Liver (tissue), 9 donors: ENCODE measurements around the gene DAD1. TPM values are rescaled to one million over a fixed set of nuclear protein-coding genes. Genes with fewer than 3 reads are reported as not detected.

ENCODE experiments used
- DNase-seq: peaks from one replicate; pipeline ENCODE4 v3.0.0-alpha.2; 2017; ENCODE audit warnings: low spot score
- H3K27ac ChIP-seq, 2 donors: one replicate each; pipeline ENCODE4 v1.7.0; 2013; ENCODE audit warnings: inconsistent platforms in 2 of 2, low read length in 2 of 2, control low read depth in 1 of 2, low read depth in 1 of 2, mild to moderate bottlenecking in 1 of 2
- H3K27me3 ChIP-seq, 4 donors: one replicate each; pipeline versions ENCODE4 v1.6.1 to v1.7.0; 2013; ENCODE audit warnings: low read length in 3 of 4, inconsistent platforms in 1 of 4, mild to moderate bottlenecking in 1 of 4, moderate library complexity in 1 of 4; ENCODE audit not compliant: control insufficient read depth in 4 of 4, insufficient read depth in 4 of 4
- H3K36me3 ChIP-seq, 4 donors: one replicate each; pipeline versions ENCODE4 v1.6.1 to v1.7.0; 2013; ENCODE audit warnings: low read length in 3 of 4, mild to moderate bottlenecking in 3 of 4, low read depth in 1 of 4, moderate library complexity in 1 of 4; ENCODE audit not compliant: control insufficient read depth in 4 of 4, insufficient read depth in 3 of 4
- H3K4me1 ChIP-seq, 4 donors: one replicate each; pipeline versions ENCODE4 v1.6.1 to v1.7.0; 2013; ENCODE audit warnings: low read length in 3 of 4, mild to moderate bottlenecking in 3 of 4, moderate library complexity in 1 of 4; ENCODE audit not compliant: control insufficient read depth in 4 of 4, insufficient read depth in 4 of 4
- H3K4me3 ChIP-seq, 3 donors: one replicate each; pipeline versions ENCODE4 v1.6.1 to v1.7.0; 2013; ENCODE audit warnings: low read length in 3 of 3, control low read depth in 1 of 3, low read depth in 1 of 3, mild to moderate bottlenecking in 1 of 3
- H3K9ac ChIP-seq, 2 donors: one replicate each; pipeline ENCODE4 v1.7.0; 2013; ENCODE audit warnings: low read length in 2 of 2, mild to moderate bottlenecking in 2 of 2, moderate library complexity in 2 of 2, control low read depth in 1 of 2, low read depth in 1 of 2
- H3K9me3 ChIP-seq, 4 donors: one replicate each; pipeline versions ENCODE4 v1.6.1 to v1.7.0; 2013; ENCODE audit warnings: low read length in 3 of 4; ENCODE audit not compliant: control insufficient read depth in 4 of 4
- EGR1 ChIP-seq, 2 donors: IDR thresholded peaks; 2 replicates each; pipeline ENCODE4 v1.6.1; 2016 to 2018; ENCODE audit warnings: antibody characterized with exemption in 2 of 2, low read depth in 2 of 2
- FOXA2 ChIP-seq: IDR thresholded peaks from 2 replicates; pipeline ENCODE4 v1.6.1; 2016; ENCODE audit warnings: antibody characterized with exemption
- GABPA ChIP-seq, 2 donors: IDR thresholded peaks in 1 of 2; conservative IDR thresholded peaks in 1 of 2; 2 replicates each; pipeline ENCODE4 v1.6.1; 2016; ENCODE audit warnings: antibody characterized with exemption in 2 of 2, mild to moderate bottlenecking in 1 of 2, moderate library complexity in 1 of 2
- HNF4A ChIP-seq, 2 donors: conservative IDR thresholded peaks; 2 replicates each; pipeline ENCODE4 v1.6.1; 2016; ENCODE audit warnings: antibody characterized with exemption in 2 of 2, mild to moderate bottlenecking in 2 of 2
- HNF4G ChIP-seq: IDR thresholded peaks from 2 replicates; pipeline ENCODE4 v1.6.1; 2016; ENCODE audit warnings: antibody characterized with exemption
- NR2F2 ChIP-seq: IDR thresholded peaks from 2 replicates; pipeline ENCODE4 v1.6.1; 2016; ENCODE audit warnings: antibody characterized with exemption
- RAD21 ChIP-seq, 2 donors: IDR thresholded peaks; 2 replicates each; pipeline ENCODE4 v1.6.1; 2016; ENCODE audit warnings: antibody characterized with exemption in 2 of 2, mild to moderate bottlenecking in 2 of 2
- RXRA ChIP-seq, 2 donors: IDR thresholded peaks; 2 replicates each; pipeline ENCODE4 v1.6.1; 2017 to 2018; ENCODE audit warnings: antibody characterized with exemption in 2 of 2, mild to moderate bottlenecking in 1 of 2
- TAF1 ChIP-seq: conservative IDR thresholded peaks from 2 replicates; pipeline ENCODE4 v1.6.1; 2016; ENCODE audit warnings: antibody characterized with exemption, mild to moderate bottlenecking
- YY1 ChIP-seq: IDR thresholded peaks from 2 replicates; pipeline ENCODE4 v1.6.1; 2016; ENCODE audit warnings: antibody characterized with exemption, mild to moderate bottlenecking
- WGBS: extraction: QIAGEN DNeasy Blood & Tissue Kit; methylation state at CpG from one replicate; pipeline ENCODE4 v1.1.7; 2013; 5-methylcytosine and 5-hydroxymethylcytosine counted together
- polyA plus RNA-seq, 2 donors: library from polyadenylated mRNA; stranded (reverse) in 1 of 2; unstranded in 1 of 2; fragments of 200-250 nt in 1 of 2; fragments of >200 nt in 1 of 2; fragmentation: Nextera tagmentation in 1 of 2; extraction: Ambion mirVana in 1 of 2; gene quantifications; one replicate each; pipeline versions ENCODE4 v1.2.1 to v1.2.3, GENCODE V29; 2013 to 2015
- total RNA-seq, 2 donors: library from RNA; depleted of rRNA; stranded (reverse); fragments of >200 nt; gene quantifications; one replicate each; pipeline ENCODE4 v1.2.3, GENCODE V29; 2014
- TF ChIP-seq, protein P1 (sequence below): IDR thresholded peaks from 2 replicates; pipeline ENCODE4 v1.6.1; 2016; ENCODE audit warnings: antibody characterized with exemption
- TF ChIP-seq, protein P2 (sequence below): fragments of 150-350 bp; IDR thresholded peaks from 2 replicates; pipeline ENCODE4 v1.5.1; 2017; ENCODE audit warnings: improper control_type of control experiment, low read depth, low read length; ENCODE audit not compliant: missing input control
- TF ChIP-seq, protein P3 (sequence below): IDR thresholded peaks from 2 replicates; pipeline ENCODE4 v1.6.1; 2016; ENCODE audit warnings: antibody characterized with exemption, mild to moderate bottlenecking
- TF ChIP-seq, protein P4 (sequence below): IDR thresholded peaks from 2 replicates; pipeline ENCODE4 v1.6.1; 2016; ENCODE audit warnings: antibody characterized with exemption
- TF ChIP-seq, protein P5 (sequence below): IDR thresholded peaks from 2 replicates; pipeline ENCODE4 v1.6.1; 2016; ENCODE audit warnings: antibody characterized with exemption
- donor health status: healthy.
- donor health status: healthy.
- donor health status: healthy.
- donor health status: healthy.
- donor health status: healthy.

The DAD1 gene
- total and polyA plus RNA-seq, 4 donors, result 142 to 254 (median 205) TPM

DNA sequence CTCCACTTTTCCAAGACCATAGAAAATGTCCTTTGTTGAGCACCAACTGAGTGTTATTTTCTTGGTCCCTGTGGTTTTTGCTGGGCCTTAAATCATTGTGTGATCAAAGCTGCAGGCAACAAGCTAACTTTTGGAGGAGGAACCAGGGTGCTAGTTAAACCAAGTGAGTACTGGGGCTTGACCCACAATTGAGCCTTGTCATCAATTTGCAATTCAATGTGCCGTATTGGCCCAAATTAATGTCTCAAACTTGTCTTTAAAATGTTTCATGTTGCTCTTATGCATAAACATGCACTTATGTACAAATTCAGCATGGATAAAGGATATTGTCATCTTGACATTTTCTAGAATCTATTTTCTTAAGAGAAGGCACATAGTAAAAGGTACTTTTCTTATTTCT, 62.3 kb downstream of the DAD1 start:
- TF ChIP-seq RXRA (IDR thresholded peaks at IDR 0.05) (no peak), FOXA2 (no peak), GABPA (IDR thresholded peaks at IDR 0.05 in 1 of 2, conservative IDR thresholded peaks at IDR 0.05 in 1 of 2) (no peak), HNF4G (no peak), TAF1 (no peak), HNF4A (conservative IDR thresholded peaks at IDR 0.05) (no peak), RAD21 (IDR thresholded peaks at IDR 0.05) (no peak), EGR1 (IDR thresholded peaks at IDR 0.05; ENCODE audit: low read depth in 2 of 2) (no peak), YY1 (no peak), NR2F2 (no peak)
- TF ChIP-seq, protein P1, sequence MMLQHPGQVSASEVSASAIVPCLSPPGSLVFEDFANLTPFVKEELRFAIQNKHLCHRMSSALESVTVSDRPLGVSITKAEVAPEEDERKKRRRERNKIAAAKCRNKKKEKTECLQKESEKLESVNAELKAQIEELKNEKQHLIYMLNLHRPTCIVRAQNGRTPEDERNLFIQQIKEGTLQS, result no peak
- TF ChIP-seq, protein P2, sequence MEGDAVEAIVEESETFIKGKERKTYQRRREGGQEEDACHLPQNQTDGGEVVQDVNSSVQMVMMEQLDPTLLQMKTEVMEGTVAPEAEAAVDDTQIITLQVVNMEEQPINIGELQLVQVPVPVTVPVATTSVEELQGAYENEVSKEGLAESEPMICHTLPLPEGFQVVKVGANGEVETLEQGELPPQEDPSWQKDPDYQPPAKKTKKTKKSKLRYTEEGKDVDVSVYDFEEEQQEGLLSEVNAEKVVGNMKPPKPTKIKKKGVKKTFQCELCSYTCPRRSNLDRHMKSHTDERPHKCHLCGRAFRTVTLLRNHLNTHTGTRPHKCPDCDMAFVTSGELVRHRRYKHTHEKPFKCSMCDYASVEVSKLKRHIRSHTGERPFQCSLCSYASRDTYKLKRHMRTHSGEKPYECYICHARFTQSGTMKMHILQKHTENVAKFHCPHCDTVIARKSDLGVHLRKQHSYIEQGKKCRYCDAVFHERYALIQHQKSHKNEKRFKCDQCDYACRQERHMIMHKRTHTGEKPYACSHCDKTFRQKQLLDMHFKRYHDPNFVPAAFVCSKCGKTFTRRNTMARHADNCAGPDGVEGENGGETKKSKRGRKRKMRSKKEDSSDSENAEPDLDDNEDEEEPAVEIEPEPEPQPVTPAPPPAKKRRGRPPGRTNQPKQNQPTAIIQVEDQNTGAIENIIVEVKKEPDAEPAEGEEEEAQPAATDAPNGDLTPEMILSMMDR, result no peak
- TF ChIP-seq, protein P3, sequence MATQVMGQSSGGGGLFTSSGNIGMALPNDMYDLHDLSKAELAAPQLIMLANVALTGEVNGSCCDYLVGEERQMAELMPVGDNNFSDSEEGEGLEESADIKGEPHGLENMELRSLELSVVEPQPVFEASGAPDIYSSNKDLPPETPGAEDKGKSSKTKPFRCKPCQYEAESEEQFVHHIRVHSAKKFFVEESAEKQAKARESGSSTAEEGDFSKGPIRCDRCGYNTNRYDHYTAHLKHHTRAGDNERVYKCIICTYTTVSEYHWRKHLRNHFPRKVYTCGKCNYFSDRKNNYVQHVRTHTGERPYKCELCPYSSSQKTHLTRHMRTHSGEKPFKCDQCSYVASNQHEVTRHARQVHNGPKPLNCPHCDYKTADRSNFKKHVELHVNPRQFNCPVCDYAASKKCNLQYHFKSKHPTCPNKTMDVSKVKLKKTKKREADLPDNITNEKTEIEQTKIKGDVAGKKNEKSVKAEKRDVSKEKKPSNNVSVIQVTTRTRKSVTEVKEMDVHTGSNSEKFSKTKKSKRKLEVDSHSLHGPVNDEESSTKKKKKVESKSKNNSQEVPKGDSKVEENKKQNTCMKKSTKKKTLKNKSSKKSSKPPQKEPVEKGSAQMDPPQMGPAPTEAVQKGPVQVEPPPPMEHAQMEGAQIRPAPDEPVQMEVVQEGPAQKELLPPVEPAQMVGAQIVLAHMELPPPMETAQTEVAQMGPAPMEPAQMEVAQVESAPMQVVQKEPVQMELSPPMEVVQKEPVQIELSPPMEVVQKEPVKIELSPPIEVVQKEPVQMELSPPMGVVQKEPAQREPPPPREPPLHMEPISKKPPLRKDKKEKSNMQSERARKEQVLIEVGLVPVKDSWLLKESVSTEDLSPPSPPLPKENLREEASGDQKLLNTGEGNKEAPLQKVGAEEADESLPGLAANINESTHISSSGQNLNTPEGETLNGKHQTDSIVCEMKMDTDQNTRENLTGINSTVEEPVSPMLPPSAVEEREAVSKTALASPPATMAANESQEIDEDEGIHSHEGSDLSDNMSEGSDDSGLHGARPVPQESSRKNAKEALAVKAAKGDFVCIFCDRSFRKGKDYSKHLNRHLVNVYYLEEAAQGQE, result no peak
- TF ChIP-seq, protein P4, sequence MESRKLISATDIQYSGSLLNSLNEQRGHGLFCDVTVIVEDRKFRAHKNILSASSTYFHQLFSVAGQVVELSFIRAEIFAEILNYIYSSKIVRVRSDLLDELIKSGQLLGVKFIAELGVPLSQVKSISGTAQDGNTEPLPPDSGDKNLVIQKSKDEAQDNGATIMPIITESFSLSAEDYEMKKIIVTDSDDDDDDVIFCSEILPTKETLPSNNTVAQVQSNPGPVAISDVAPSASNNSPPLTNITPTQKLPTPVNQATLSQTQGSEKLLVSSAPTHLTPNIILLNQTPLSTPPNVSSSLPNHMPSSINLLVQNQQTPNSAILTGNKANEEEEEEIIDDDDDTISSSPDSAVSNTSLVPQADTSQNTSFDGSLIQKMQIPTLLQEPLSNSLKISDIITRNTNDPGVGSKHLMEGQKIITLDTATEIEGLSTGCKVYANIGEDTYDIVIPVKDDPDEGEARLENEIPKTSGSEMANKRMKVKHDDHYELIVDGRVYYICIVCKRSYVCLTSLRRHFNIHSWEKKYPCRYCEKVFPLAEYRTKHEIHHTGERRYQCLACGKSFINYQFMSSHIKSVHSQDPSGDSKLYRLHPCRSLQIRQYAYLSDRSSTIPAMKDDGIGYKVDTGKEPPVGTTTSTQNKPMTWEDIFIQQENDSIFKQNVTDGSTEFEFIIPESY, result no peak
- H3K9me3 ChIP-seq, result no peaks in the 10 kb centered on the region
- no peak overlapping the region for H3K27ac ChIP-seq
- no peaks in the 10 kb centered on the region for H3K36me3 ChIP-seq
- peaks cover 0 to 13% (median 5%) of the 10 kb centered on the region in 4 donors for H3K4me1 ChIP-seq
- no peak for DNase-seq
- no peaks in the 10 kb centered on the region for H3K27me3 ChIP-seq
- H3K9ac ChIP-seq, result no peak overlapping the region
- H3K4me3 ChIP-seq, result no peak overlapping the region
- 88% methylated on average over 1 of the region's 1 CpG for WGBS

DNA sequence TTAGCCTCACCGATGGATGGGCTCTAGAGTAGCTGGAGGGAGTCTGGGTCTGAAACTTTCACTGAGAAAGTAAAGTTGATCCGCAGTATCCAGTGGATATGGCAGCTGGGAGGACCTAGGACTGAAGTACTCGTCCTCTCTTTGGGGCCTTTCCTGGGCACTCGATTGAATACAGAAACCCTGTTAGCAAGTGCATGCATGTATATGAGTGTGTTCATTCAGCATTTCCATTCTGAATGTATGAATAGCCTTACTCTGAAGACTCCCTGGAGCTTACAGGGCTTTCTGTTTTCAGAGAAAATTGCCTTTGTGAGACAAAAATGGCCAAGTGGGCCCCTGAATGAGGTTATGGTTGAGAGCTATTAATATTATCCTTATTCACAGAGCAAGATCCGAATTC, 62.8 kb downstream of the DAD1 start:
- no peaks in the 10 kb centered on the region for H3K36me3 ChIP-seq
- peaks cover 2 to 17% (median 5%) of the 10 kb centered on the region in 4 donors for H3K4me1 ChIP-seq
- 86% methylated on average over 5 of the region's 5 CpGs for WGBS
- no peak overlapping the region for H3K27ac ChIP-seq
- H3K4me3 ChIP-seq, result no peak overlapping the region
- no peaks in the 10 kb centered on the region for H3K27me3 ChIP-seq
- no peak overlapping the region for H3K9ac ChIP-seq
- no peaks in the 10 kb centered on the region for H3K9me3 ChIP-seq
- TF ChIP-seq, protein P1, result no peak
- TF ChIP-seq GABPA (IDR thresholded peaks at IDR 0.05 in 1 of 2, conservative IDR thresholded peaks at IDR 0.05 in 1 of 2), result no peak
- no peak for TF ChIP-seq RAD21 (IDR thresholded peaks at IDR 0.05)
- TF ChIP-seq, protein P3, result no peak
- TF ChIP-seq NR2F2, result no peak
- TF ChIP-seq, protein P5, sequence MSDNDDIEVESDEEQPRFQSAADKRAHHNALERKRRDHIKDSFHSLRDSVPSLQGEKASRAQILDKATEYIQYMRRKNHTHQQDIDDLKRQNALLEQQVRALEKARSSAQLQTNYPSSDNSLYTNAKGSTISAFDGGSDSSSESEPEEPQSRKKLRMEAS, result no peak
- no peak for TF ChIP-seq HNF4G
- DNase-seq, result no peak
